Endodermal cell (in vitro differentiated cells): Measurements from ENCODE around the gene ELOVL3. TPM values are rescaled to one million over a fixed set of nuclear protein-coding genes. Genes with fewer than 3 reads are reported as not detected.

Experiments
- DNase-seq: peaks from one replicate; pipeline ENCODE4 v3.0.0-alpha.2; 2017
- H3K27ac ChIP-seq: 2 replicates; pipeline ENCODE4 v1.5.1; 2013; ENCODE audit warnings: mild to moderate bottlenecking, low read depth, low read length, moderate library complexity
- H3K27me3 ChIP-seq: 2 replicates; pipeline ENCODE4 v1.6.1; 2013; ENCODE audit warnings: mild to moderate bottlenecking, low read length, moderate library complexity; ENCODE audit not compliant: insufficient read depth, control insufficient read depth, poor library complexity, severe bottlenecking
- H3K36me3 ChIP-seq: 2 replicates; pipeline ENCODE4 v1.7.0; 2013; ENCODE audit warnings: mild to moderate bottlenecking, low read length, moderate library complexity; ENCODE audit not compliant: control insufficient read depth, insufficient read depth
- H3K4me1 ChIP-seq: one replicate; pipeline ENCODE4 v1.7.0; 2013; ENCODE audit warnings: low read length; ENCODE audit not compliant: control insufficient read depth, insufficient read depth
- H3K4me3 ChIP-seq: 2 replicates; pipeline ENCODE4 v1.5.1; 2013; ENCODE audit warnings: mild to moderate bottlenecking, low read length, moderate library complexity
- H3K9ac ChIP-seq: 2 replicates; pipeline ENCODE4 v1.6.1; 2013; ENCODE audit warnings: mild to moderate bottlenecking, low read length, moderate library complexity; ENCODE audit not compliant: poor library complexity, severe bottlenecking; ENCODE audit errors: extremely low read depth
- H3K9me3 ChIP-seq: 2 replicates; pipeline ENCODE4 v1.6.1; 2013; ENCODE audit warnings: mild to moderate bottlenecking, low read length, moderate library complexity; ENCODE audit not compliant: control insufficient read depth
- H3K27ac Mint-ChIP-seq: 2 replicates; pipeline ENCODE4 v1.8.0; 2020; ENCODE audit warnings: mixed read lengths
- H3K27me3 Mint-ChIP-seq: 2 replicates; pipeline ENCODE4 v1.8.0; 2021; ENCODE audit warnings: mild to moderate bottlenecking, mixed read lengths; ENCODE audit not compliant: insufficient read depth
- H3K36me3 Mint-ChIP-seq: 2 replicates; pipeline ENCODE4 v1.8.0; 2020; ENCODE audit warnings: low read depth, mixed read lengths
- H3K4me1 Mint-ChIP-seq: 2 replicates; pipeline ENCODE4 v1.8.0; 2020; ENCODE audit warnings: mixed read lengths
- H3K4me3 Mint-ChIP-seq: 2 replicates; pipeline ENCODE4 v1.8.0; 2020; ENCODE audit warnings: mild to moderate bottlenecking, moderate library complexity, mixed read lengths
- H3K9me3 Mint-ChIP-seq: 2 replicates; pipeline ENCODE4 v1.8.0; 2020; ENCODE audit warnings: mild to moderate bottlenecking, mixed read lengths
- WGBS, 2 experiments: methylation state at CpG; one replicate each; pipeline versions ENCODE4 v1.1.5 to v1.1.7; 2013; ENCODE audit warnings: missing lambda C conversion rate in 2 of 2, mixed read lengths in 1 of 2; ENCODE audit not compliant: insufficient coverage in 1 of 2, insufficient read length in 1 of 2; 5-methylcytosine and 5-hydroxymethylcytosine counted together
- total RNA-seq, 2 donors: library from RNA; stranded (reverse); fragmentation: NEBNext Ultra II Directional in 1 of 2; extraction: Animal tissue kit (Norgen Biotek cat#: 25700) in 1 of 2; gene quantifications; 2 replicates in 1 of 2; 3 replicates in 1 of 2; pipeline ENCODE4 v1.2.1, GENCODE V29; 2021
- TF ChIP-seq, protein P1 (sequence below): fragments of 200-600 bp; sonication (generic); conservative IDR thresholded peaks from 2 replicates; pipeline ENCODE4 v1.5.0; 2021; ENCODE audit warnings: antibody characterized with exemption, mild to moderate bottlenecking

ELOVL3 gene
- total RNA-seq, 2 donors from 2014 or later, result not detected

DNA sequence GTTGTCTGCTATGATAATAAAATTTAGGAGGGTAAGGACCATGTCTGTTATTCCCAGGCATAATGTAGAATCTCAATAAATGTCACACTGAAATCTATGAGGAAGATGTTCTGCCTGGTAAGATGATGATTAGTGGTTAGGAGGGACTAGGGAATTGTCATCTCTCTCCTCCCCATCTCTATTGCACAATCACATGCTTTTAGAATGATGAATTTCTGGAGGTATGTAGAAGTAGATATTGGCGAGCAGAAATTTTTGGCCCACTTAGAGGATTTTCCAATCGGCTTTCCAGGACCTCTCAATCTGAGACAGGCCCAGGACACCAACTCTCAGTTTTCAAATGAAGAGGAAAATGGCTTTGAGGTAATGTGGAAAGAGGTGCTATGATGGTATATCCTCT lies 17.2 kb downstream of the ELOVL3 start:
- Mint-ChIP-seq H3K9me3 (no peaks in the 10 kb centered on the region), H3K36me3 (peaks cover 1% of the 10 kb centered on the region), H3K4me3 (no peak overlapping the region), H3K4me1 (peaks cover 33% of the 10 kb centered on the region), H3K27ac (no peak overlapping the region), H3K27me3 (peaks cover 58% of the 10 kb centered on the region)
- H3K9me3 ChIP-seq, result no peaks in the 10 kb centered on the region
- H3K9ac ChIP-seq, result no peak overlapping the region
- WGBS, 2 experiments, result 94% methylated on average over 2 of the region's 2 CpGs
- peaks cover 5% of the 10 kb centered on the region for H3K4me1 ChIP-seq
- peaks cover 52% of the 10 kb centered on the region for H3K27me3 ChIP-seq
- no peak overlapping the region for H3K27ac ChIP-seq
- no peaks in the 10 kb centered on the region for H3K36me3 ChIP-seq
- TF ChIP-seq, protein P1, sequence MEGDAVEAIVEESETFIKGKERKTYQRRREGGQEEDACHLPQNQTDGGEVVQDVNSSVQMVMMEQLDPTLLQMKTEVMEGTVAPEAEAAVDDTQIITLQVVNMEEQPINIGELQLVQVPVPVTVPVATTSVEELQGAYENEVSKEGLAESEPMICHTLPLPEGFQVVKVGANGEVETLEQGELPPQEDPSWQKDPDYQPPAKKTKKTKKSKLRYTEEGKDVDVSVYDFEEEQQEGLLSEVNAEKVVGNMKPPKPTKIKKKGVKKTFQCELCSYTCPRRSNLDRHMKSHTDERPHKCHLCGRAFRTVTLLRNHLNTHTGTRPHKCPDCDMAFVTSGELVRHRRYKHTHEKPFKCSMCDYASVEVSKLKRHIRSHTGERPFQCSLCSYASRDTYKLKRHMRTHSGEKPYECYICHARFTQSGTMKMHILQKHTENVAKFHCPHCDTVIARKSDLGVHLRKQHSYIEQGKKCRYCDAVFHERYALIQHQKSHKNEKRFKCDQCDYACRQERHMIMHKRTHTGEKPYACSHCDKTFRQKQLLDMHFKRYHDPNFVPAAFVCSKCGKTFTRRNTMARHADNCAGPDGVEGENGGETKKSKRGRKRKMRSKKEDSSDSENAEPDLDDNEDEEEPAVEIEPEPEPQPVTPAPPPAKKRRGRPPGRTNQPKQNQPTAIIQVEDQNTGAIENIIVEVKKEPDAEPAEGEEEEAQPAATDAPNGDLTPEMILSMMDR, result no peak
- H3K4me3 ChIP-seq, result no peak overlapping the region
- no peak for DNase-seq

DNA sequence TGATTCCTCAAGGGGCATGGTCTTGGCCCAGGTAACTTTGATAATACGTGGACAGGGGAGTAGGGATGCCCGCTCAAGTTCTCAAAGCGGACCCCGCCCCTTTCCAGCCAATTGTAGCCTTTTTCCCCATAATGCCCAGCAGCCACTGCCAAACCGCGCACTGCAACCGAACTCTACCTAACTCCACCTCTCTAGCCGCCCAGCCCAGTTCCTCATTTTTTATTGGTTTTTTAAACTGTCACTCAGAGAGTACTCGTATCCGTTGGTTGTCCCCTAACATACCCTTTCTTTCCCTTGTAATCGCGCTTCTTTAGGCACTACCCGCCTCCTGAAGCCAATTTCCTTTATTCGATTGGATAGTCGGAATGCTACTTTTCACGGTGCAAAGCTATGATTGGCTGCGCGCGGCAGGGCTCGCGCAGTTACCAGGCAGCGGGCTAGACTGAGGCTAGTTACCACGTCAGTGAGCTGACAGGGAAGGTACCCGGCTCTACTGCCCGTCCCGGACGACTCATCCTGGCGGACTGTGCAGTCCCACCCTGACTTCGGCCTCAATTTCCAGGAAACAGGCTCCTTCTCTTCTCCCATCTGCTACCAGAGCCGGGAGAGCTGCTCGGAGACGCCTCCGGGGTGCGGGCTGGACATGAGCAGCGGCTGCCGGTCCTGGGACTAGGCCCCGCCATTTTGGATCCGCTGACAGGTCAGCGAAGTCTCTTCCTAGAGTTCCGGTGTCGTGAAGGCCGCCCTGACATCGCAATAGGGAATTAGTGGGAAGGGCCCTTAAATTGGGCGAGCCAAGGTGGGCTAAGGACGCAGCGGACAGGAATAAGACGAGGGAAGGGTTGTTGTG lies 19.2 kb downstream of the ELOVL3 start, which contains the start of gene GBF1:
Gene GBF1 (plus strand): TSS at position 451 of the 850 bp plus-strand sequence. CDS start 13,407 bp downstream, outside the sequence.
- peaks cover 38% of the 10 kb centered on the region for H3K27me3 Mint-ChIP-seq
- peaks cover 33% of the 10 kb centered on the region for H3K4me1 Mint-ChIP-seq
- no peaks in the 10 kb centered on the region for H3K9me3 ChIP-seq
- peak; percentile 97 for DNase-seq
- peak within 1 kb of the TSS; percentile 81 for H3K27ac ChIP-seq
- WGBS, 2 experiments, result 0% methylated on average over 35 to 47 of the region's 47 CpGs
- peak within 1 kb of the TSS; percentile 95 for H3K27ac Mint-ChIP-seq
- peaks cover 1% of the 10 kb centered on the region for H3K36me3 Mint-ChIP-seq
- peak within 1 kb of the TSS; percentile 100 for H3K4me3 ChIP-seq
- peak within 1 kb of the TSS; percentile 91 for H3K9ac ChIP-seq
- no peaks in the 10 kb centered on the region for H3K9me3 Mint-ChIP-seq
- H3K27me3 ChIP-seq, result peaks cover 32% of the 10 kb centered on the region
- H3K36me3 ChIP-seq, result peaks cover 10% of the 10 kb centered on the region
- peak within 1 kb of the TSS; percentile 91 for H3K4me3 Mint-ChIP-seq
- H3K4me1 ChIP-seq, result peaks cover 5% of the 10 kb centered on the region
- TF ChIP-seq, protein P1, result no peak

DNA sequence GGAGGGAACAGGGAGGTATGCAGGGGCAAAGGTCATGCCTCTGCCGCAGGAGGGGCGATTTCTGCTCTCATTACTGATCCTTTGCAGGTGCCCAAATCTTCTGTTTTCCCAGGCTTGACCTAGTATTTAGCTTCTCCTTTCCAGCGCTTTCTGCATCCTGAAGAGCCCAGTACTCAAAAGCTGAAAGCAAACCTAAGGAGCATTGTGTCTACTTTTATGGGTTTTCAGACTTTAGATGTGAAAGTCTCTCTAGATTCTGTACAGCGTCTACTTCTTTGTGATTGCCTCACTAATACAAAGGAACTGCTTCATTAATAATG lies 19.8 kb downstream of the ELOVL3 start:
- peak overlapping the region; percentile 91 for H3K4me3 Mint-ChIP-seq
- TF ChIP-seq, protein P1, result no peak
- H3K27me3 Mint-ChIP-seq, result peaks cover 33% of the 10 kb centered on the region
- H3K4me1 ChIP-seq, result peaks cover 5% of the 10 kb centered on the region
- 7 to 11% methylated on average over 3 to 4 of the region's 4 CpGs for WGBS, 2 experiments
- no peaks in the 10 kb centered on the region for H3K9me3 Mint-ChIP-seq
- H3K27me3 ChIP-seq, result peaks cover 27% of the 10 kb centered on the region
- H3K27ac Mint-ChIP-seq, result peak overlapping the region; percentile 95
- peak overlapping the region; percentile 81 for H3K27ac ChIP-seq
- peaks cover 13% of the 10 kb centered on the region for H3K36me3 ChIP-seq
- H3K9ac ChIP-seq, result peak overlapping the region; percentile 91
- DNase-seq, result no peak
- H3K36me3 Mint-ChIP-seq, result peaks cover 3% of the 10 kb centered on the region
- H3K4me1 Mint-ChIP-seq, result peaks cover 30% of the 10 kb centered on the region
- H3K9me3 ChIP-seq, result no peaks in the 10 kb centered on the region
- peak overlapping the region; percentile 100 for H3K4me3 ChIP-seq
